ENCODE measurements around the gene LRCH4.
"Not testable (repeated sequence)": the region's sequence is repeated elsewhere in the genome, so short reads cannot be mapped to it uniquely, and the experiment has no call there.

GRCh38 chr7:100535982-100536381 lies 49.9 kb downstream of the LRCH4 start:
- not testable (repeated sequence) for TF ChIP-seq CTCF (optimal IDR thresholded peaks at IDR 0.05 in 1 of 3, IDR thresholded peaks at IDR 0.05 in 1 of 3, conservative IDR thresholded peaks at IDR 0.05 in 1 of 3; ENCODE audit: extremely low read depth in 1 of 3, insufficient read depth in 2 of 3, low read length in 3 of 3); EZH2 (IDR thresholded peaks at IDR 0.05; ENCODE audit: low read length)

Data from keratinocyte (primary cell).